MV-4-11 (cell line): ENCODE results near the gene EDARADD.
A peak's percentile ranks its signal among the peaks of the same experiment; 100 is the strongest.
"Not testable (repeated sequence)": the region's sequence is repeated elsewhere in the genome, so short reads cannot be mapped to it uniquely, and the experiment has no call there.

Experiments used
- DNase-seq: peaks from one replicate; lab custom pipeline; 2025; lab: John Stamatoyannopoulos, UW

Gene EDARADD

GRCh38 chr1:236393681-236394481 is at the start of gene EDARADD:
Gene EDARADD (plus strand): TSS chr1:236394286. CDS start chr1:236394445, 159 bp downstream.
- DNase-seq: no peak

- peak; percentile 11 for DNase-seq
Measured at GRCh38 chr1:236345728-236346127, 48.4 kb upstream of the EDARADD start.

GRCh38 chr1:236348071-236348470 is 46.0 kb upstream of the EDARADD start:
- DNase-seq: no peak

- no peak for DNase-seq
Measured at GRCh38 chr1:236350308-236350707, 43.8 kb upstream of the EDARADD start.

- DNase-seq: no peak
Measured at GRCh38 chr1:236351875-236352573, 42.1 kb upstream of the EDARADD start.

GRCh38 chr1:236352747-236353146 is 41.3 kb upstream of the EDARADD start:
- not testable (repeated sequence) for DNase-seq

GRCh38 chr1:236353813-236354212 is 40.3 kb upstream of the EDARADD start:
- DNase-seq: no peak

- DNase-seq: peak; percentile 81
Measured at GRCh38 chr1:236354330-236355147, 39.5 kb upstream of the EDARADD start.

GRCh38 chr1:236356141-236356540 is 37.9 kb upstream of the EDARADD start:
- no peak for DNase-seq

GRCh38 chr1:236361909-236362590 is 32.0 kb upstream of the EDARADD start:
- no peak for DNase-seq

- DNase-seq: no peak
Measured at GRCh38 chr1:236363237-236363636, 30.8 kb upstream of the EDARADD start.

GRCh38 chr1:236365999-236366570 is 28.0 kb upstream of the EDARADD start:
- no peak for DNase-seq

- DNase-seq: not testable (repeated sequence)
Measured at GRCh38 chr1:236366681-236367080, 27.4 kb upstream of the EDARADD start.

GRCh38 chr1:236370420-236370819 is 23.7 kb upstream of the EDARADD start:
- no peak for DNase-seq

GRCh38 chr1:236371083-236371482 is 23.0 kb upstream of the EDARADD start:
- no peak for DNase-seq

- DNase-seq: no peak
Measured at GRCh38 chr1:236377832-236378535, 16.1 kb upstream of the EDARADD start.

- DNase-seq: no peak
Measured at GRCh38 chr1:236381565-236382158, 12.4 kb upstream of the EDARADD start.

GRCh38 chr1:236388332-236388731 is 5.8 kb upstream of the EDARADD start:
- DNase-seq: no peak

GRCh38 chr1:236389253-236389652 is 4.8 kb upstream of the EDARADD start:
- DNase-seq: no peak

GRCh38 chr1:236391008-236391407 is 3.1 kb upstream of the EDARADD start:
- no peak for DNase-seq
